Panc1 (cell line): ENCODE measurements around the gene ZC3HAV1.

Source experiments
- CTCF ChIP-seq: fragments of 450-650 bp; IDR thresholded peaks from 2 replicates; pipeline ENCODE4 v1.5.1; 2017; ENCODE audit warnings: mild to moderate bottlenecking
- POLR2AphosphoS5 ChIP-seq: IDR thresholded peaks from 2 replicates; pipeline ENCODE4 v1.6.1; 2012; ENCODE audit warnings: mild to moderate bottlenecking, low read depth, low read length, moderate library complexity

GRCh38 chr7:139108266-139109187 lies 993 bp downstream of the ZC3HAV1 start:
- TF ChIP-seq CTCF (no peak), POLR2AphosphoS5 (no peak)
